ENCODE data around the gene NEUROG3.

GRCh38 chr10:69541463-69541862 is 31.8 kb downstream of the NEUROG3 start:
- TF ChIP-seq, protein P1, sequence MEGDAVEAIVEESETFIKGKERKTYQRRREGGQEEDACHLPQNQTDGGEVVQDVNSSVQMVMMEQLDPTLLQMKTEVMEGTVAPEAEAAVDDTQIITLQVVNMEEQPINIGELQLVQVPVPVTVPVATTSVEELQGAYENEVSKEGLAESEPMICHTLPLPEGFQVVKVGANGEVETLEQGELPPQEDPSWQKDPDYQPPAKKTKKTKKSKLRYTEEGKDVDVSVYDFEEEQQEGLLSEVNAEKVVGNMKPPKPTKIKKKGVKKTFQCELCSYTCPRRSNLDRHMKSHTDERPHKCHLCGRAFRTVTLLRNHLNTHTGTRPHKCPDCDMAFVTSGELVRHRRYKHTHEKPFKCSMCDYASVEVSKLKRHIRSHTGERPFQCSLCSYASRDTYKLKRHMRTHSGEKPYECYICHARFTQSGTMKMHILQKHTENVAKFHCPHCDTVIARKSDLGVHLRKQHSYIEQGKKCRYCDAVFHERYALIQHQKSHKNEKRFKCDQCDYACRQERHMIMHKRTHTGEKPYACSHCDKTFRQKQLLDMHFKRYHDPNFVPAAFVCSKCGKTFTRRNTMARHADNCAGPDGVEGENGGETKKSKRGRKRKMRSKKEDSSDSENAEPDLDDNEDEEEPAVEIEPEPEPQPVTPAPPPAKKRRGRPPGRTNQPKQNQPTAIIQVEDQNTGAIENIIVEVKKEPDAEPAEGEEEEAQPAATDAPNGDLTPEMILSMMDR (IDR thresholded peaks at IDR 0.05; ENCODE audit: low read length): no peak
- TF ChIP-seq EZH2 (IDR thresholded peaks at IDR 0.05; ENCODE audit: borderline replicate concordance, low read length): no peak

Data from OCI-LY1 (cell line).